Measurements from ENCODE around the gene ARHGAP23.
"Not testable (repeated sequence)": the region's sequence is repeated elsewhere in the genome, so short reads cannot be mapped to it uniquely, and the experiment has no call there.

ARHGAP23 gene

GRCh38 chr17:38469875-38470274 is 41.6 kb downstream of the ARHGAP23 start:
- no peak overlapping the region for H3K4me3 ChIP-seq (ENCODE audit: low read depth, low read length)
- TF ChIP-seq CTCF (IDR thresholded peaks at IDR 0.05; ENCODE audit: insufficient read depth, low read length, missing control alignments): no peak
- DNase-seq (ENCODE audit: low read depth, low spot score): no peak
- CTCF ChIA-PET: no interaction called here
- POLR2A ChIA-PET: no interaction called here

GRCh38 chr17:38471253-38471652 is 43.0 kb downstream of the ARHGAP23 start:
- CTCF ChIA-PET; DNase-seq (ENCODE audit: low read depth, low spot score); H3K4me3 ChIP-seq (ENCODE audit: low read depth, low read length): not testable (repeated sequence)
- POLR2A ChIA-PET: interaction anchor here (0.6 kb wide), 1 partner anchor 11 kb away, joined by 3 read pairs; no protein-coding TSS in a partner anchor

GRCh38 chr17:38474666-38475065 is 46.4 kb downstream of the ARHGAP23 start:
- TF ChIP-seq CTCF (IDR thresholded peaks at IDR 0.05; ENCODE audit: insufficient read depth, low read length, missing control alignments): peak; percentile 29
- POLR2A ChIA-PET: interaction anchor here (0.6 kb wide), 1 partner anchor 48 kb away, joined by 3 read pairs; no protein-coding TSS in a partner anchor
- H3K4me3 ChIP-seq (ENCODE audit: low read depth, low read length); DNase-seq (ENCODE audit: low read depth, low spot score): not testable (repeated sequence)
- CTCF ChIA-PET: interaction anchor here (1.5 to 2.0 kb wide), 3 partner anchors 9 to 50 kb away, joined by 3 to 12 read pairs (median 4); no protein-coding TSS in a partner anchor

- ChIA-PET CTCF (interaction anchor here (1.5 kb wide), 1 partner anchor 13 kb away, joined by 4 read pairs; no protein-coding TSS in a partner anchor), POLR2A (no interaction called here)
- no peak for DNase-seq (ENCODE audit: low read depth, low spot score)
- no peak for TF ChIP-seq CTCF (IDR thresholded peaks at IDR 0.05; ENCODE audit: insufficient read depth, low read length, missing control alignments)
- no peak overlapping the region for H3K4me3 ChIP-seq (ENCODE audit: low read depth, low read length)
Measured at GRCh38 chr17:38476549-38476948, 48.3 kb downstream of the ARHGAP23 start.

- H3K4me3 ChIP-seq (ENCODE audit: low read depth, low read length); POLR2A ChIA-PET; CTCF ChIA-PET; DNase-seq (ENCODE audit: low read depth, low spot score): not testable (repeated sequence)
Measured at GRCh38 chr17:38477417-38477816, 49.2 kb downstream of the ARHGAP23 start.

GRCh38 chr17:38477951-38478350 is 49.7 kb downstream of the ARHGAP23 start:
- H3K4me3 ChIP-seq (ENCODE audit: low read depth, low read length); DNase-seq (ENCODE audit: low read depth, low spot score); POLR2A ChIA-PET: not testable (repeated sequence)
- CTCF ChIA-PET: interaction anchor here (1.1 kb wide), 1 partner anchor 63 kb away, joined by 3 read pairs; no protein-coding TSS in a partner anchor

- POLR2A ChIA-PET: not testable (repeated sequence)
Measured at GRCh38 chr17:38478667-38479066, 50.4 kb downstream of the ARHGAP23 start.

GRCh38 chr17:38482039-38482699 is 53.9 kb downstream of the ARHGAP23 start:
- H3K4me3 ChIP-seq (ENCODE audit: low read depth, low read length); DNase-seq (ENCODE audit: low read depth, low spot score); POLR2A ChIA-PET: not testable (repeated sequence)
- CTCF ChIA-PET: interaction anchor here (1.4 to 4.8 kb wide), 4 partner anchors 9 to 55 kb away, joined by 4 to 30 read pairs (median 10); partner anchors contain the start of gene ARHGAP23

More at GRCh38 chr17:38478667-38479066, 50.4 kb downstream of the ARHGAP23 start:
- DNase-seq (ENCODE audit: low read depth, low spot score); H3K4me3 ChIP-seq (ENCODE audit: low read depth, low read length): not testable (repeated sequence)
- CTCF ChIA-PET: interaction anchor here (1.1 kb wide), 1 partner anchor 63 kb away, joined by 3 read pairs; no protein-coding TSS in a partner anchor

GRCh38 chr17:38482700-38483043 is 54.4 kb downstream of the ARHGAP23 start:
- not testable (repeated sequence) for H3K4me3 ChIP-seq (ENCODE audit: low read depth, low read length); DNase-seq (ENCODE audit: low read depth, low spot score)
- ChIA-PET CTCF (interaction anchor here (1.4 to 4.8 kb wide), 4 partner anchors 9 to 55 kb away, joined by 4 to 30 read pairs (median 10); partner anchors contain the start of gene ARHGAP23), POLR2A (interaction anchor here (0.7 kb wide), 1 partner anchor 63 kb away, joined by 3 read pairs; no protein-coding TSS in a partner anchor)
